Activated naive CD4-positive, alpha-beta T cell treated with anti-CD3 and anti-CD28 coated beads, Interleukin-2, amount 50 U/mL, for 72 hours (primary cell): Measurements from ENCODE around the gene CHRD. TPM values are rescaled to one million over a fixed set of nuclear protein-coding genes. Genes with fewer than 3 reads are reported as not detected.

Source experiments
- ATAC-seq, 2 donors: fragments of 150-1000 bp; cut with Tn5 transposase; 2 replicates each; pipeline ENCODE4 v1.10.0; 2021; ENCODE audit warnings: mild to moderate bottlenecking in 2 of 2, moderate library complexity in 2 of 2
- DNase-seq, 2 donors: peaks; one replicate each; pipeline ENCODE4 v3.0.0; 2021 to 2022; ENCODE audit warnings: low spot score in 2 of 2
- H3K27ac Mint-ChIP-seq, 2 donors: one replicate each; pipeline ENCODE4 v1.8.0; 2022; ENCODE audit warnings: mild to moderate bottlenecking in 2 of 2, mixed read lengths in 2 of 2
- H3K36me3 Mint-ChIP-seq, 2 donors: one replicate each; pipeline ENCODE4 v1.8.0; 2022; ENCODE audit warnings: mixed read lengths in 2 of 2
- H3K9me3 Mint-ChIP-seq, 2 donors: one replicate each; pipeline ENCODE4 v1.8.0; 2022; ENCODE audit warnings: mixed read lengths in 2 of 2
- total RNA-seq, 2 donors: library from RNA; stranded (reverse); gene quantifications; one replicate each; pipeline ENCODE4 v1.2.3, GENCODE V29; 2022

The CHRD gene
- total RNA-seq, 2 donors from 2014 or later, result 0.49 TPM; not detected in 1

DNA sequence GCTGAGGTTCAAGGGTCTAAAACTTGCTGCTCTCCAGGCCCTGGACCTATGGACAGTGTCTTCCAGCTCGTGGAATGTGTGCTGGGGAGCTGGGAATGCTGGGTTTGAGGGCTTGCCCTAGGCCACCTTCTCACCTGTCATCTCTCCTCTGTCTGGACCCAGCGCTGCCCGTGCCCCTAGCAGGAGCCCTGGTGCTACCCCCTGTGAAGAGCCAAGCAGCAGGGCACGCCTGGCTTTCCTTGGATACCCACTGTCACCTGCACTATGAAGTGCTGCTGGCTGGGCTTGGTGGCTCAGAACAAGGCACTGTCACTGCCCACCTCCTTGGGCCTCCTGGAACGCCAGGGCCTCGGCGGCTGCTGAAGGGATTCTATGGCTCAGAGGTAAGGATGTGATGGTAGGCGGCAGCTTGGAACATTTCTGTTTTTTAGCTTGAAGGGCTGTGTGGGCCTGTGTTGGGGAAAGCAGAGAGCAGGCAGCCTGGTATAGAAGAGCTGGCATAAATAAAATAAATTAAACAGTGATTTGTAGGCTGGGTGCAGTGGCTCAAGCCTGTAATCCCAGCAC lies 5.1 kb downstream of the CHRD start:
- H3K9me3 Mint-ChIP-seq, result no peaks in the 10 kb centered on the region
- ATAC-seq (no peak), DNase-seq (no peak)
- H3K27ac Mint-ChIP-seq, result no peak overlapping the region
- H3K36me3 Mint-ChIP-seq, result no peaks in the 10 kb centered on the region

DNA sequence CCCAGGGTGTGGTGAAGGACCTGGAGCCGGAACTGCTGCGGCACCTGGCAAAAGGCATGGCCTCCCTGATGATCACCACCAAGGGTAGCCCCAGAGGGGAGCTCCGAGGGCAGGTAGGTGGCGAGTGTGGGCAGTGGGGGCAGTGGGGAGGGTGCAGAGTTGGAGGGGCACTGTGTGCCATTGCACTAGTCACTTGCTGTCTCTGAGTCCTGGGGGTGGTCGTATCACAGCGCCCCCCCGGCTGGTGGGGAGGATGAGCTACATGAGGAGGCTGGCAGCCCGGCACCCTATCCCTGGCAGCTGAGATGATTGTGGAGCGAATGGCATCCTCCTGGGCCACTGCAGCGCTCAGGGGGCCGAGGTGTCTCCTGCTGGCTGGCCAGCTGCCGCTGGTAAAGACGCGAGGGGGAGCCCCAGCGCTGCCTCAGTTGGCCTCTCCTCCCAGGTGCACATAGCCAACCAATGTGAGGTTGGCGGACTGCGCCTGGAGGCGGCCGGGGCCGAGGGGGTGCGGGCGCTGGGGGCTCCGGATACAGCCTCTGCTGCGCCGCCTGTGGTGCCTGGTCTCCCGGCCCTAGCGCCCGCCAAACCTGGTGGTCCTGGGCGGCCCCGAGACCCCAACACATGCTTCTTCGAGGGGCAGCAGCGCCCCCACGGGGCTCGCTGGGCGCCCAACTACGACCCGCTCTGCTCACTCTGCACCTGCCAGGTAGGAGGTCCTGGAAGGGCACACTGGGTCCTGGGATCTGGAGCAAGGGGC lies 6.4 kb downstream of the CHRD start:
- no peak overlapping the region for H3K27ac Mint-ChIP-seq
- ATAC-seq, result no peak
- no peaks in the 10 kb centered on the region for H3K9me3 Mint-ChIP-seq
- H3K36me3 Mint-ChIP-seq, result no peaks in the 10 kb centered on the region
- DNase-seq, result no peak

DNA sequence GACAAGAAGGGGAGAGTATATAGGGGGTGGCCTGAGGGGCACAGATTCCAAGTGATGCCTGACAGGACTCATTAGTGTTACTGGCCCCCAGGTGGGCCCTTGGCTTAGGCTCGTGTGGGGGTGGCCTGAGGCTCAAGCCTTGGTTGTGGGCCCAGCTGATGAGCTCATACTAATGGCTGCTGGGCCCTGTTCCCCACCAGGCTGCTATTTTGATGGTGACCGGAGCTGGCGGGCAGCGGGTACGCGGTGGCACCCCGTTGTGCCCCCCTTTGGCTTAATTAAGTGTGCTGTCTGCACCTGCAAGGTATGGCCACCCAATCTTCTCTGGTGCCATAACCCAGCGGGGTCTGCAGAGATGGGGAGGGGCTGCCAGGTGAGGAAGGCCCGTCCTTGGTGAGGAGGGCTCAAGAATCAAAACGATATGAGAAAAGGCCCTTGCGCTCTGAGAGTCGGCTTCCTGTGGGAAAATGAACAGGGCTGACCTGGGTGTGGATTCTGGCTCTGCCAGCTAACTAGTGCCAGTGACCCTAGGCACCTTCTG lies 7.4 kb downstream of the CHRD start:
- DNase-seq (no peak), ATAC-seq (no peak)
- H3K27ac Mint-ChIP-seq, result no peak overlapping the region
- no peaks in the 10 kb centered on the region for H3K36me3 Mint-ChIP-seq
- no peaks in the 10 kb centered on the region for H3K9me3 Mint-ChIP-seq

GRCh38 chr3:184388164-184388935 lies 8.5 kb downstream of the CHRD start:
- no peaks in the 10 kb centered on the region for H3K36me3 Mint-ChIP-seq
- no peaks in the 10 kb centered on the region for H3K9me3 Mint-ChIP-seq
- no peak for ATAC-seq
- DNase-seq, result no peak
- H3K27ac Mint-ChIP-seq, result no peak overlapping the region

GRCh38 chr3:184388936-184389230 lies 9.0 kb downstream of the CHRD start:
- Mint-ChIP-seq H3K9me3 (no peaks in the 10 kb centered on the region), H3K27ac (no peak overlapping the region), H3K36me3 (no peaks in the 10 kb centered on the region)
- DNase-seq (no peak), ATAC-seq (no peak)

DNA sequence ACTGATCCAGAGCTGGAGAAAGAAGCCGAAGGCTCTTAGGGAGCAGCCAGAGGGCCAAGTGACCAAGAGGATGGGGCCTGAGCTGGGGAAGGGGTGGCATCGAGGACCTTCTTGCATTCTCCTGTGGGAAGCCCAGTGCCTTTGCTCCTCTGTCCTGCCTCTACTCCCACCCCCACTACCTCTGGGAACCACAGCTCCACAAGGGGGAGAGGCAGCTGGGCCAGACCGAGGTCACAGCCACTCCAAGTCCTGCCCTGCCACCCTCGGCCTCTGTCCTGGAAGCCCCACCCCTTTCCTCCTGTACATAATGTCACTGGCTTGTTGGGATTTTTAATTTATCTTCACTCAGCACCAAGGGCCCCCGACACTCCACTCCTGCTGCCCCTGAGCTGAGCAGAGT lies 9.5 kb downstream of the CHRD start:
- Mint-ChIP-seq H3K27ac (no peak overlapping the region), H3K9me3 (no peaks in the 10 kb centered on the region)
- no peak for ATAC-seq

GRCh38 chr3:184389935-184390528 lies 10.2 kb downstream of the CHRD start:
- no peaks in the 10 kb centered on the region for H3K36me3 Mint-ChIP-seq
- H3K9me3 Mint-ChIP-seq, result no peaks in the 10 kb centered on the region
- DNase-seq (no peak), ATAC-seq (no peak)
- H3K27ac Mint-ChIP-seq, result no peak overlapping the region

More for the DNA sequence above, 9.5 kb downstream of the CHRD start:
- no peak for DNase-seq
- H3K36me3 Mint-ChIP-seq, result no peaks in the 10 kb centered on the region

DNA sequence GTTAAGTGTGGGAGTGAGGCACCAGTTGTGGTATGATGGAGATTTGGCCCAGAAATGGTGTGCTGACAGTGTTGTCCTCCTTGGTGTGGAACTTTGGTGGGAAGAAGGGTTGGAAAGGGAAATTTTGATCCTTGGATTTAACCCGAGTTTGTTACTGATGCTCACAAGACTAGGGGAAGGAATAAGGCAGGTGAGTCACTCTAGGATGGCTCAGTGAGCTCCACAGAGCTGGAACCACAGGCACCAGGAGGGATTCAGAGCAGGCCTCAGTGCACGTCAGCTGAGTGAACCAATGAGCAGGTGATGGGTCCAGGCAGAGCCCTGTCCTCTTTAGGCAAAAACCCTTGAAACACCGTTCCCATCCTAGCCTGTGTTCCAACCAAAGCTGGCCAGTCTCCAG lies 11.4 kb downstream of the CHRD start:
- Mint-ChIP-seq H3K27ac (no peak overlapping the region), H3K36me3 (no peaks in the 10 kb centered on the region), H3K9me3 (no peaks in the 10 kb centered on the region)
- ATAC-seq (no peak), DNase-seq (no peak)

DNA sequence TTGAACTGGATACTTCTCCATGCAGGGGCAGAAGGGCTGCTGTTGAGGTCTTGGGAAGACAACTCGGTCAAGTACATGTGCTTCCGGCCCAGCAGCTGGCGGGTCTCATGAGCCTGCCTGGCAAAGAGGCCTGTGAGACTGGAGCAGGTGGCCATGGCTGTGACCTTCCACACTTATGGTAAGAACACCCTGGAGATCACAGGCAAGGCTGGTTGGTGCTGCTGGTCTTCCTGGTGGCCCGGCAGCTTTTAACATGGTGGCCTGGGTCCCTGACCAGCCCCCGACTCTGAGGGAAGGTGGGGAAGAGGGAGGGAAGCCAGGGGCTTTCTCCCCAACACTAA lies 15.4 kb downstream of the CHRD start:
- Mint-ChIP-seq H3K9me3 (no peaks in the 10 kb centered on the region), H3K27ac (no peak overlapping the region), H3K36me3 (no peaks in the 10 kb centered on the region)
- ATAC-seq (no peak), DNase-seq (no peak)

GRCh38 chr3:184399410-184399809 lies 19.6 kb downstream of the CHRD start:
- ATAC-seq, result no peak
- no peak for DNase-seq
- Mint-ChIP-seq H3K9me3 (no peaks in the 10 kb centered on the region), H3K36me3 (no peaks in the 10 kb centered on the region), H3K27ac (no peak overlapping the region)

DNA sequence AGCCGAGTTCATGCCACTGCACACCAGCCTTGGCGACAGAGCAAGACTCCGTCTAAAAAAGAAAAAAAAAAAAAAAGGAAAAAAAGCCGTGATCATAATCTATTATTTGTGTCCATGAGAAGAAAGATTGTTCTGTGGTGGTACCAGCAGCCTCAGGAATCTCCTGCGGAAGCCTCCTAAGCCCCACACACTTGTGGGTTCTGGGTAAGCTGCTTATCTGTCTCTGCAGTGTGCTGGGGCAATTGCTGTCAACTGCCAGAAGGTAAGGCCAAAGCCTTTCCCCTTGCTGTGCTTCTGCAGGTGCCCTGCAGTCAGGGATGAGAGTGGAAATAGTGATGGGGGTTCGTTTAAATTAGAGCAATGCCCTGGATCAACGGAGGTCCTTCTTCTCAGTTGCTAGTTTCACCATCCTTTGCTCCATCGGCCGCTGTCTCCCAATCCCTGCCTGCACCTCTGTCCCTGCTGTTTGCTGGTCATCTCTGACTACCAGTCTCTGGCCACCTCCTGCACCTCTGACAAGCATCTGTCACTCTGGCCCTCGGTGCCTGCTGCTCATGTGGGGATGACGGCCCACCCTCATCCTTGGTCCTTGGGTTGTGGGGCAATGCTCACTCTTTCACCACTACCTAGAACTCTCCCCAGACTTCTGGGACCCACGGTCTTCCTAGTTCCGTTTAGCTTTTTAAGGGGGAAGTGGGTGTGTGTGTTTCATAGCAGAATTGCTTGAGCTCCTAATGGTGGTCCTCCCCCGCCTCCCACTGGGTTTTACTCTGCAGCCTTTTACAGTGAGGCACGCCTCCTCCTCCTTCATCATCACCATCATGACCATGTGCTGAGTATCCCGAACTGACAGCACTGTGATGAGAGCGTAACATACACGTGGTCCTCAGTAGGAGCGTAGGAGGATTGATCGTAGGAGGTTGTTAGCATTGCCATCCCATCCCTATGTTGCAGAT lies 25.5 kb downstream of the CHRD start:
- ATAC-seq, result no peak
- Mint-ChIP-seq H3K36me3 (no peaks in the 10 kb centered on the region), H3K27ac (no peak overlapping the region), H3K9me3 (no peaks in the 10 kb centered on the region)
- DNase-seq, result no peak

DNA sequence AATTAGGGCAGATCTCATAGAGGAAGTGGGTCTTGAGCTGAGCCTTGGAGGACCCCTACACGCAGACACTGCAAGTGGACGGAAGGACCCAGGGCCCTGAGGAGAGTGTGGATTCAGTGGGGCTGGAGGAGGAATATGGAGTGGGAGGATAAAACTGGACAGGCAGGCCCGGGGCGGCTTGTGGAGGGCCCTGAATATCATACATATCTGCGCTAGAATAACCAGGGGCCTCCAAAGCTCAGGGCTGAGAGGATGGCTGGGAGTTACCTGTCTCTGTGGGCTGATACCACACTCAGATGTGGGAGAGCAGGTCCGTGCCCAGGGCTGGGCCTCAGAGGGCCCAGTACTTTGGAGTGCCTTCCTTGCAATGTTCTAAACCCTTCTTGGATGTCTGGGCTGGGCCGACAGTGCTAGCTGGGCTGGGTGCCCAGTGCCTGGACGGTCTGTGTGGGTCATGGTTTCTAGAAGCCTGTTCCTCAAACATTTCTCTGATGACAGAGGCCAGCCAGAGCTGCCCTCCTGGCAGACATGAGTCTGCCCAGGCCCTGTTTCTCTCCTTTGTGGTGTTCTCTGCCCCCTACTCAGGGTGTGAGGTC lies 29.6 kb downstream of the CHRD start:
- H3K9me3 Mint-ChIP-seq, result no peaks in the 10 kb centered on the region
- DNase-seq, result no peak
- H3K36me3 Mint-ChIP-seq, result no peaks in the 10 kb centered on the region
- peak overlapping the region in 1 of 2 donors; percentile 68 for H3K27ac Mint-ChIP-seq
- no peak for ATAC-seq

DNA sequence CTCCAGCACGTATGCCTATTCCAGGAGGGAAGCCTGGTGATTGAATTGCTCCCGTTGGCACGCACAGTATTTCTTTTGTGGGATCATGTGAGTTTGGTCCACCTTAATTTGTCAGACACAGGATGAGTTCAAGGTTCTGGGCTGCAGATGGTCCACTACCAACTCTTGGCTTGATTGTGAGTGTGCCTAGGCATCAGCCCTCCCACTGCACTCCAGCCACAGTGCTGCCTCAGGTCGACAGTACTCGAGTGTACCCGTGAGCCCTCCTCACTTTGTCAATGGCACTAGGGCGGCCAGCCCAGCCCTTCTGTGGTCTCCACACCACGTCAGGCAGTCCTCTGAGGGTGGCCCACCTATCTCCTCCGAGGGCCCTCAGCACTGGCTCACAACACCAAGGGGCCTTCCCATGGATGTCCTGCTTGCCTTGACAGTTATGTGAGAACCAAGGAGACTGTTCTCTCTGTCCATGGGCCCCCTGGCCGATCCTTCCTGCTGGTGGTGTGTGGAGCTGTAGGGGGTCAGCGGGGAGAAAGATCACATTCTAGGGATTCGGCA lies 30.2 kb downstream of the CHRD start:
- ATAC-seq, result no peak
- Mint-ChIP-seq H3K9me3 (no peaks in the 10 kb centered on the region), H3K36me3 (no peaks in the 10 kb centered on the region), H3K27ac (peak overlapping the region in 1 of 2 donors; percentile 68)
- no peak for DNase-seq

GRCh38 chr3:184414418-184415202 lies 34.8 kb downstream of the CHRD start:
- ATAC-seq (no peak), DNase-seq (no peak)
- no peaks in the 10 kb centered on the region for H3K36me3 Mint-ChIP-seq
- no peak overlapping the region for H3K27ac Mint-ChIP-seq
- H3K9me3 Mint-ChIP-seq, result no peaks in the 10 kb centered on the region

- H3K27ac Mint-ChIP-seq, result no peak overlapping the region
- no peaks in the 10 kb centered on the region for H3K9me3 Mint-ChIP-seq
- H3K36me3 Mint-ChIP-seq, result no peaks in the 10 kb centered on the region
- DNase-seq (no peak), ATAC-seq (no peak)
Measured at GRCh38 chr3:184415203-184415490, 35.3 kb downstream of the CHRD start.
